ENCODE measurements around the gene ARMC2. TPM values are rescaled to one million over a fixed set of nuclear protein-coding genes. Genes with fewer than 3 reads are reported as not detected.
A peak's percentile ranks its signal among the peaks of the same experiment; 100 is the strongest.

The ARMC2 gene
- total and polyA plus RNA-seq, 8 donors = 7.8 to 30.0 (median 24.9) TPM

GRCh38 chr6:108868647-108869046 lies 20.4 kb downstream of the ARMC2 start:
- no peak overlapping the region for H3K4me3 ChIP-seq
- no peak overlapping the region for H3K27ac ChIP-seq
- H3K36me3 ChIP-seq = peaks cover 0 to 15% of the 10 kb centered on the region in 2 donors
- no peak for ATAC-seq
- DNase-seq = no peak
- H3K27me3 ChIP-seq = no peaks in the 10 kb centered on the region
- H3K4me1 ChIP-seq = peaks cover 0 to 14% of the 10 kb centered on the region in 2 donors
- no peaks in the 10 kb centered on the region for H3K9me3 ChIP-seq
- intact Hi-C loops (cut with DNase I) = no loop called here
- no peak for TF ChIP-seq CTCF (IDR thresholded peaks at IDR 0.05)

- no peaks in the 10 kb centered on the region for H3K27me3 ChIP-seq
- H3K36me3 ChIP-seq = peaks cover 0 to 15% of the 10 kb centered on the region in 2 donors
- peaks cover 0 to 21% of the 10 kb centered on the region in 2 donors for H3K4me1 ChIP-seq
- intact Hi-C loops (cut with DNase I) = no loop called here
- ATAC-seq (no peak), DNase-seq (no peak)
- no peak for TF ChIP-seq CTCF (IDR thresholded peaks at IDR 0.05)
- no peak overlapping the region for H3K27ac ChIP-seq
- no peaks in the 10 kb centered on the region for H3K9me3 ChIP-seq
- no peak overlapping the region for H3K4me3 ChIP-seq
Observed at GRCh38 chr6:108869876-108870275, 21.7 kb downstream of the ARMC2 start.

GRCh38 chr6:108870357-108870756 lies 22.1 kb downstream of the ARMC2 start:
- Histone ChIP-seq H3K4me1 (peaks cover 0 to 26% of the 10 kb centered on the region in 2 donors), H3K27ac (no peak overlapping the region), H3K36me3 (peaks cover 0 to 15% of the 10 kb centered on the region in 2 donors), H3K27me3 (no peaks in the 10 kb centered on the region), H3K9me3 (no peaks in the 10 kb centered on the region), H3K4me3 (no peak overlapping the region)
- no peak for TF ChIP-seq CTCF (IDR thresholded peaks at IDR 0.05)
- DNase-seq (no peak), ATAC-seq (no peak)
- intact Hi-C loops (cut with DNase I) = no loop called here

- Histone ChIP-seq H3K27ac (peak overlapping the region in 1 of 2 donors; percentile 29), H3K9me3 (no peaks in the 10 kb centered on the region), H3K4me3 (no peak overlapping the region), H3K36me3 (peaks cover 0 to 15% of the 10 kb centered on the region in 2 donors), H3K27me3 (no peaks in the 10 kb centered on the region), H3K4me1 (peaks cover 0 to 34% of the 10 kb centered on the region in 2 donors)
- peak; percentile 24 for ATAC-seq
- no peak for TF ChIP-seq CTCF (IDR thresholded peaks at IDR 0.05)
- no peak for DNase-seq
- intact Hi-C loops (cut with DNase I) = no loop called here
Observed at GRCh38 chr6:108872141-108872557, 23.9 kb downstream of the ARMC2 start.

GRCh38 chr6:108872575-108872974 lies 24.4 kb downstream of the ARMC2 start:
- no peak for TF ChIP-seq CTCF (IDR thresholded peaks at IDR 0.05)
- DNase-seq = no peak
- Histone ChIP-seq H3K4me3 (no peak overlapping the region), H3K27ac (peak overlapping the region in 1 of 2 donors; percentile 29), H3K27me3 (no peaks in the 10 kb centered on the region), H3K9me3 (no peaks in the 10 kb centered on the region), H3K36me3 (peaks cover 0 to 15% of the 10 kb centered on the region in 2 donors), H3K4me1 (peaks cover 0 to 38% of the 10 kb centered on the region in 2 donors)
- peak; percentile 4 for ATAC-seq
- intact Hi-C loops (cut with DNase I) = no loop called here
